Suprapubic skin (tissue), 4 donors: ENCODE results near the gene EPB41. TPM values are rescaled to one million over a fixed set of nuclear protein-coding genes. Genes with fewer than 3 reads are reported as not detected.
"Not testable (repeated sequence)": the region's sequence is repeated elsewhere in the genome, so short reads cannot be mapped to it uniquely, and the experiment has no call there.

Source experiments
- DNase-seq, 2 donors: peaks; one replicate each; pipeline ENCODE4 v3.0.0-alpha.2; 2019; ENCODE audit warnings: low spot score in 2 of 2
- H3K27ac ChIP-seq: fragments of 200-600 bp; sonication (generic); one replicate; pipeline ENCODE4 v1.5.1; 2019
- H3K27me3 ChIP-seq: fragments of 200-600 bp; sonication (generic); one replicate; pipeline ENCODE4 v1.5.1; 2019
- H3K36me3 ChIP-seq: fragments of 200-600 bp; sonication (generic); one replicate; pipeline ENCODE4 v1.5.1; 2019
- H3K4me1 ChIP-seq: fragments of 200-600 bp; sonication (generic); one replicate; pipeline ENCODE4 v1.5.1; 2019
- H3K4me3 ChIP-seq: fragments of 200-600 bp; sonication (generic); one replicate; pipeline ENCODE4 v1.5.1; 2019; ENCODE audit warnings: mild to moderate bottlenecking
- H3K9me3 ChIP-seq: fragments of 200-600 bp; sonication (generic); one replicate; pipeline ENCODE4 v1.5.1; 2019
- EP300 ChIP-seq: sonication (generic); formaldehyde crosslinking; IDR thresholded peaks from one replicate; pipeline ENCODE4 v1.6.1; 2017; ENCODE audit warnings: antibody characterized with exemption
- POLR2A ChIP-seq, 2 donors: fragments of 450-650 bp; IDR thresholded peaks; one replicate each; pipeline ENCODE4 v1.6.1; 2017; ENCODE audit warnings: antibody characterized with exemption in 2 of 2, mild to moderate bottlenecking in 2 of 2, moderate library complexity in 2 of 2
- POLR2AphosphoS5 ChIP-seq, 3 donors: sonication (generic); formaldehyde crosslinking; IDR thresholded peaks; one replicate each; pipeline ENCODE4 v1.6.1; 2017; ENCODE audit warnings: antibody characterized with exemption in 3 of 3
- WGBS: methylation state at CpG from one replicate; pipeline ENCODE4 v1.1.5; 2018; 5-methylcytosine and 5-hydroxymethylcytosine counted together
- total RNA-seq, 4 donors: library from RNA; depleted of rRNA; stranded (reverse); fragments of >200 nt; gene quantifications; one replicate each; pipeline ENCODE4 v1.1.0, GENCODE V29; 2016
- TF ChIP-seq, protein P1 (sequence below), 2 donors: fragments of 200-600 bp in 1 of 2; fragments of 450-650 bp in 1 of 2; sonication (generic) in 1 of 2; IDR thresholded peaks; one replicate each; pipeline ENCODE4 v1.5.1; 2016 to 2019; ENCODE audit warnings: antibody characterized with exemption in 2 of 2, mild to moderate bottlenecking in 1 of 2, moderate library complexity in 1 of 2

Gene EPB41
- total RNA-seq, 4 donors from 2014 or later: 45.7 to 79.5 (median 67.1) TPM

DNA sequence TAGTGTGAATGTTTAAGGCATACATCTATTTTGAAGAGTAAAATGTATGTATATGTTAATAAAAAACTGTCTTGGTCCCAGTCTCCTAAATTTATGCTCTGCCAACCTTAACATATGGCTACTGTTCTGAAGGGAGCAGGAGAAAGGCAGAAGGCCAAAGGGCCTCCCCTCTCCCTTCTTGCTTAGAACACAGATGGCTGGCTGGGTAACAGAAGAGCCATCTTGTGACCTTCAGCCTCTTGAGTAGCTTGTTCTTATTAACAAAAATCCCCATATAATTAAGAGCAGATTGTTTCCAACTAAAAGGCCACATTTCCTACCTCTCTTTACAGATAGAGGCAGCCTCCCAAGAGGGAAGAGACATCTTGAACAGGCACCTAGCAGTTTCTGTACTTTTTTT, 36.1 kb downstream of the EPB41 start:
- Histone ChIP-seq H3K4me1 (no peaks in the 10 kb centered on the region), H3K36me3 (no peaks in the 10 kb centered on the region), H3K27ac (no peak overlapping the region), H3K27me3 (no peaks in the 10 kb centered on the region), H3K9me3 (no peaks in the 10 kb centered on the region), H3K4me3 (no peak overlapping the region)
- no peak for DNase-seq
- no peak for TF ChIP-seq EP300
- TF ChIP-seq, protein P1, sequence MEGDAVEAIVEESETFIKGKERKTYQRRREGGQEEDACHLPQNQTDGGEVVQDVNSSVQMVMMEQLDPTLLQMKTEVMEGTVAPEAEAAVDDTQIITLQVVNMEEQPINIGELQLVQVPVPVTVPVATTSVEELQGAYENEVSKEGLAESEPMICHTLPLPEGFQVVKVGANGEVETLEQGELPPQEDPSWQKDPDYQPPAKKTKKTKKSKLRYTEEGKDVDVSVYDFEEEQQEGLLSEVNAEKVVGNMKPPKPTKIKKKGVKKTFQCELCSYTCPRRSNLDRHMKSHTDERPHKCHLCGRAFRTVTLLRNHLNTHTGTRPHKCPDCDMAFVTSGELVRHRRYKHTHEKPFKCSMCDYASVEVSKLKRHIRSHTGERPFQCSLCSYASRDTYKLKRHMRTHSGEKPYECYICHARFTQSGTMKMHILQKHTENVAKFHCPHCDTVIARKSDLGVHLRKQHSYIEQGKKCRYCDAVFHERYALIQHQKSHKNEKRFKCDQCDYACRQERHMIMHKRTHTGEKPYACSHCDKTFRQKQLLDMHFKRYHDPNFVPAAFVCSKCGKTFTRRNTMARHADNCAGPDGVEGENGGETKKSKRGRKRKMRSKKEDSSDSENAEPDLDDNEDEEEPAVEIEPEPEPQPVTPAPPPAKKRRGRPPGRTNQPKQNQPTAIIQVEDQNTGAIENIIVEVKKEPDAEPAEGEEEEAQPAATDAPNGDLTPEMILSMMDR (IDR thresholded peaks at IDR 0.05): no peak
- TF ChIP-seq POLR2A (IDR thresholded peaks at IDR 0.05): no peak
- TF ChIP-seq POLR2AphosphoS5 (IDR thresholded peaks at IDR 0.05): no peak

DNA sequence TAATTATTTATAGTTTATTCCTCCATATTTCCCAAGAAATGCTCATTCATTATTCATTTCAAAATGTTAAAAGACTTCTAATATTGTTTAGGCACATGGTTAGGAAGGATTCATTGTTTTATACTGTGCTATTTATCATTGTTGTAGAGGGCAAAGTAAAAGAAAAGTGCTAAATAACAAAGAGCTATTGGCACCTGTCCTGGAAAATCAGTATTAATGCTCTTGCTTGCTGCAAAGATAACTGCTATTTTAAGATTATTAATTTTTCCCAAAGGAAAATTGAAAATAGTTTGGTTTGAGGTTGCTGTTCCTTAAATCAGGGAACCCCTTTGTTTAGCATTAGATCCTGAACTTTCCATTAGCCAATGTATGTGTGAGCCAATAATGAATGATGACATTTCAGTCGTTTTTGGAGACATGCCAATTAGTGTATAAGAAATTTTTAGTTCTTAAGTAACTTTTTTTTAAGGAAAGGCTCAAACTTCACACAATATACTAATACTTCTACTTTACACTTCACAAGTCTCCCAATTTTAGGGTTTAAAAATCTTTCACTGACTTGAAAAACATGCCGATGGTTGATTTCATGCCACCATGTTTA, 39.9 kb downstream of the EPB41 start:
- TF ChIP-seq POLR2A (IDR thresholded peaks at IDR 0.05) (no peak), EP300 (no peak), POLR2AphosphoS5 (IDR thresholded peaks at IDR 0.05) (no peak)
- TF ChIP-seq, protein P1 (IDR thresholded peaks at IDR 0.05): no peak
- Histone ChIP-seq H3K27me3 (no peaks in the 10 kb centered on the region), H3K36me3 (no peaks in the 10 kb centered on the region), H3K9me3 (no peaks in the 10 kb centered on the region), H3K27ac (no peak overlapping the region), H3K4me1 (no peaks in the 10 kb centered on the region), H3K4me3 (no peak overlapping the region)
- WGBS: 52% methylated on average over 2 of the region's 2 CpGs
- no peak for DNase-seq

DNA sequence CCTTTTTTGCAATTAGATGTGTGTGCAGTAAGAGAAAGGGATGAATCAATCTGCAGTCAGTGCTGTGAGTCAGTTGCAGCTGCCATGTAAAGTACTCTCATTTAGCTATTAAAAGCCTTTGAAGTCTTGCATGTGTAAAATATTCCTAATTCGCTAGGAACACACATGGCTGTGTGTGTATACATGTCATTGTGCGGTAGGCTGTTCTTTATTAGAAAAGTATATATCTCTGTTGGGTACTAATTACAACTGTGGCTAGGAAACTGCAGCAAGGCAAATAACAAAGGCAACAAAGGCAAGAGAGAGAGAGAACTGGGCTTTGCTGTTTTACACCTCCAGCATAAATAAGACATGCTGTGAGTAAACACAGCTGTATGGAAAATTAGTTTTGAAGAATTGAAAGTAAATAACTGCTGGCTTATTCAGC, 41.7 kb downstream of the EPB41 start:
- no peaks in the 10 kb centered on the region for H3K36me3 ChIP-seq
- no peaks in the 10 kb centered on the region for H3K27me3 ChIP-seq
- no peaks in the 10 kb centered on the region for H3K9me3 ChIP-seq
- no peak for DNase-seq
- no peak overlapping the region for H3K27ac ChIP-seq
- TF ChIP-seq POLR2AphosphoS5 (IDR thresholded peaks at IDR 0.05) (no peak), POLR2A (IDR thresholded peaks at IDR 0.05) (no peak), EP300 (no peak)
- TF ChIP-seq, protein P1 (IDR thresholded peaks at IDR 0.05): no peak
- no peak overlapping the region for H3K4me3 ChIP-seq
- 81% methylated on average over 2 of the region's 2 CpGs for WGBS
- H3K4me1 ChIP-seq: no peaks in the 10 kb centered on the region

DNA sequence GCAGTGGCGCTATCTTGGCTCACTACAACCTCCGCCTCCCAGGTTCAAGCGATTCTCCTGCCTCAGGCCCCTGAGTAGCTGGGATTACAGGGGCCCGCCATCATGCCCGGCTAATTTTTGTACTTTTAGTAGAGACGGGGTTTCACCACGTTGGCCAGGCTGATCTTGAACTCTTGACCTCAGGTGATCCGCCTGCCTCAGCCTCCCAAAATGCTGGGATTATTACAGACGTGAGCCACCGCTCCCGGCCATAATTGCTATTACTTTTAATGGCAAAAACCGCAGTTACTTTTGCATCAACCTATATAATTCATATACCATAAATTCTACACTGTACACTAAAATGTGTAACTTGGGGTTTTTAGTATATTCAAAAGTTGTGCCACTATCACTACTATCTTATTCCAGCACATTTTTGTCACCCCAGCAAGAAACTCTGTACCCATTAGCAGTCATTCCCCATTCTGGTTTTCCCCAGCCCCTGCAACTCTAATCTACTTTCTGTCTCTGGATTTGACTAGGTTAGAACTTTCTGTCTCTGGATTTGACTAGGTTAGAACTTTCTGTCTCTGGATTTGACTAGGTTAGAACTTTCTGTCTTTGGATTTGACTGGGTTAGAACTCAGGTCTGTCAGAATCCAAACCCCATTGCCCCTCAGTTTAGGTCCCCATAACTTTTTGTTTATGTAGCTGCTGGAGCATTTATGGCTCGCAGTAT, 47.9 kb downstream of the EPB41 start:
- H3K4me3 ChIP-seq, H3K27ac ChIP-seq, H3K27me3 ChIP-seq, H3K36me3 ChIP-seq, H3K4me1 ChIP-seq, H3K9me3 ChIP-seq, DNase-seq: not testable (repeated sequence)
- 90% methylated on average over 13 of the region's 13 CpGs for WGBS

DNA sequence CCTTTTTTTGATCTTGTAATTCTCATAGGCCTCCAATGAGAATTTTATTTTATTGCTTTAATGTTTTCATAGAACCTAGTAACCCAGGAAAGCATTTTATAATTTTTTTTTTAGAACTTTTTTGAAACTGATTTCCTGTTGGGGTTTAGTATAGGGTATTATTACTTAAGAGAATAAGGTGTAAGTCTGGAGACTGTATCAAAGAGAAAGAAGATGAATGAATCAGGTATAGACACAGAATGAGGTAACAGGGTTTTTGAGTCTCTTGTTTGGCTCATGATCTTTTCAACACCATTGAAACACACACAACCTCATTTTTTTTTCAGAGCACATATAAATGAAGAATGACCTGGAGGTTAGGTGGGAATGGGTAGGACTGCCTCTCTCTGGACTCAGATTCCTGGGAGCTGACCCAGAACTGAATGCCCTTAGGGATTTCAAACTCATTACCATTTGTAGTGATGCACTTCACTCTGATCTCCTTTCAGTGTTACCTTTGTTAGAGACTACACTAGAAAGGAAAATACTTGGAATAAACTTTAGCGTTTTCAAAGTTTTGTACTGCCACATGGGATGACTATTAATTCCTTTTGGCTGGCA, 51.0 kb downstream of the EPB41 start:
- H3K27ac ChIP-seq: no peak overlapping the region
- H3K4me1 ChIP-seq: no peaks in the 10 kb centered on the region
- 48% methylated on average over 1 of the region's 1 CpG for WGBS

More for the DNA sequence above, 51.0 kb downstream of the EPB41 start:
- H3K4me3 ChIP-seq: no peak overlapping the region
- no peaks in the 10 kb centered on the region for H3K27me3 ChIP-seq
- TF ChIP-seq EP300 (no peak), POLR2AphosphoS5 (IDR thresholded peaks at IDR 0.05) (no peak), POLR2A (IDR thresholded peaks at IDR 0.05) (no peak)
- TF ChIP-seq, protein P1 (IDR thresholded peaks at IDR 0.05): no peak
- no peak for DNase-seq
- H3K9me3 ChIP-seq: no peaks in the 10 kb centered on the region
- H3K36me3 ChIP-seq: no peaks in the 10 kb centered on the region
